ENCODE data around the gene AFAP1L2.

GRCh38 chr10:114353383-114353782 is 50.9 kb downstream of the AFAP1L2 start:
- no peak for TF ChIP-seq CTCF (IDR thresholded peaks at IDR 0.05)
- no peak for TF ChIP-seq EZH2phosphoT487 (IDR thresholded peaks at IDR 0.05)
- no peak for TF ChIP-seq EZH2 (IDR thresholded peaks at IDR 0.05)

Data from neural progenitor cell (in vitro differentiated cells).